GM19239 (cell line): ENCODE results near the gene KCNMB2.
"Not testable (repeated sequence)": the region's sequence is repeated elsewhere in the genome, so short reads cannot be mapped to it uniquely, and the experiment has no call there.

Experiments used
- DNase-seq: peaks from one replicate; pipeline ENCODE4 v3.0.0; 2011; ENCODE audit warnings: low spot score; ENCODE audit not compliant: insufficient read length
- FAIRE-seq: peaks from 2 replicates; lab custom pipeline; 2011; peaks lifted over from hg19 to GRCh38; lab: Jason Lieb, UNC

KCNMB2 gene

GRCh38 chr3:178736300-178736699 is 200.1 kb downstream of the KCNMB2 start:
- DNase-seq = no peak
- no peak for FAIRE-seq

- FAIRE-seq (no peak), DNase-seq (no peak)
Measured at GRCh38 chr3:178739720-178740119, 203.5 kb downstream of the KCNMB2 start.

GRCh38 chr3:178741020-178741419 is 204.8 kb downstream of the KCNMB2 start:
- no peak for DNase-seq
- FAIRE-seq = no peak

- no peak for FAIRE-seq
- DNase-seq = no peak
Measured at GRCh38 chr3:178743297-178743696, 207.1 kb downstream of the KCNMB2 start.

GRCh38 chr3:178745861-178746655 is 209.8 kb downstream of the KCNMB2 start:
- DNase-seq, FAIRE-seq: not testable (repeated sequence)

- DNase-seq (no peak), FAIRE-seq (no peak)
Measured at GRCh38 chr3:178748874-178749273, 212.6 kb downstream of the KCNMB2 start.

- no peak for DNase-seq
- no peak for FAIRE-seq
Measured at GRCh38 chr3:178749471-178749870, 213.2 kb downstream of the KCNMB2 start.

GRCh38 chr3:178750639-178751300 is 214.5 kb downstream of the KCNMB2 start:
- FAIRE-seq (no peak), DNase-seq (no peak)

- FAIRE-seq (no peak), DNase-seq (no peak)
Measured at GRCh38 chr3:178752843-178753242, 216.6 kb downstream of the KCNMB2 start.

GRCh38 chr3:178754852-178755510 is 218.7 kb downstream of the KCNMB2 start:
- no peak for FAIRE-seq

GRCh38 chr3:178761024-178761423 is 224.8 kb downstream of the KCNMB2 start:
- no peak for DNase-seq
- FAIRE-seq = no peak

More at GRCh38 chr3:178754852-178755510, 218.7 kb downstream of the KCNMB2 start:
- no peak for DNase-seq

- no peak for DNase-seq
- FAIRE-seq = no peak
Measured at GRCh38 chr3:178761461-178761860, 225.2 kb downstream of the KCNMB2 start.

GRCh38 chr3:178762385-178762784 is 226.1 kb downstream of the KCNMB2 start:
- no peak for DNase-seq
- FAIRE-seq = no peak

GRCh38 chr3:178765472-178765871 is 229.2 kb downstream of the KCNMB2 start:
- FAIRE-seq = no peak
- no peak for DNase-seq

GRCh38 chr3:178767581-178767980 is 231.3 kb downstream of the KCNMB2 start:
- FAIRE-seq = no peak
- DNase-seq = no peak

- no peak for DNase-seq
- no peak for FAIRE-seq
Measured at GRCh38 chr3:178768072-178768864, 232.0 kb downstream of the KCNMB2 start.

GRCh38 chr3:178771511-178771910 is 235.3 kb downstream of the KCNMB2 start:
- DNase-seq = no peak
- FAIRE-seq = no peak

GRCh38 chr3:178772746-178773145 is 236.5 kb downstream of the KCNMB2 start:
- no peak for FAIRE-seq
- no peak for DNase-seq

- FAIRE-seq = no peak
- no peak for DNase-seq
Measured at GRCh38 chr3:178773358-178773757, 237.1 kb downstream of the KCNMB2 start.

- no peak for DNase-seq
- FAIRE-seq = no peak
Measured at GRCh38 chr3:178777718-178778411, 241.6 kb downstream of the KCNMB2 start.
